Mononuclear cell (primary cell): Measurements from ENCODE around the gene WBP2. TPM values are rescaled to one million over a fixed set of nuclear protein-coding genes. Genes with fewer than 3 reads are reported as not detected.
"Not testable (repeated sequence)": the region's sequence is repeated elsewhere in the genome, so short reads cannot be mapped to it uniquely, and the experiment has no call there.

Experiments used
- H3K27me3 ChIP-seq: 2 replicates; pipeline ENCODE4 v1.6.0; 2011; ENCODE audit warnings: low read length, control low read depth; ENCODE audit not compliant: insufficient read depth
- H3K4me1 ChIP-seq: 2 replicates; pipeline ENCODE4 v1.5.1; 2011; ENCODE audit warnings: mild to moderate bottlenecking, low read length, control low read depth; ENCODE audit not compliant: insufficient read depth
- H3K4me3 ChIP-seq: 2 replicates; pipeline ENCODE4 v1.5.1; 2011; ENCODE audit warnings: mild to moderate bottlenecking, low read length, moderate library complexity
- H3K9me3 ChIP-seq: 2 replicates; pipeline ENCODE4 v1.5.1; 2011; ENCODE audit warnings: low read depth, mild to moderate bottlenecking, control low read depth, low read length
- total RNA-seq: library from RNA; depleted of rRNA; stranded (reverse); fragments of >200 nt; gene quantifications from one replicate; pipeline ENCODE4 v1.2.3, GENCODE V29; 2012

The WBP2 gene
- total RNA-seq, 1 donor: 30.5 TPM

DNA sequence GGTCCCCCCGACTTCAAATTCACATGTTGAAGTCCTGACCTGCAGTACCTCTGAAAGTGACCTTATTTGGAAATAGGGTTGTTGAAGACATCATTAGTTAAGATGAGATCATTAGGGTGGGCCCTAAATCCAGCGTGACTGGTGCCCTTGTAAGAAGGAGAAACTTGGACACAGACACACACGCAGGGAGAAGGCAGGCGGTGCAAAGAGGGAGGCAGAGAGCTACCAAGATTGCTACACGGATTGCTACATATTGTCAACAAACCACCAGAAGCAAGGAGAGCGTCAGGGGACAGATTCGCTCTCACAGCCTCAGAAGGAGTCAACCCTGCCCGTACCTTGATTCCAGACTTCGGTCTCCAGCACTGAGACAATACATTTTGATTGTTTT, 6.8 kb upstream of the WBP2 start:
- no peaks in the 10 kb centered on the region for H3K27me3 ChIP-seq
- H3K9me3 ChIP-seq: no peaks in the 10 kb centered on the region
- H3K4me1 ChIP-seq: peaks cover 53% of the 10 kb centered on the region
- H3K4me3 ChIP-seq: no peak overlapping the region

DNA sequence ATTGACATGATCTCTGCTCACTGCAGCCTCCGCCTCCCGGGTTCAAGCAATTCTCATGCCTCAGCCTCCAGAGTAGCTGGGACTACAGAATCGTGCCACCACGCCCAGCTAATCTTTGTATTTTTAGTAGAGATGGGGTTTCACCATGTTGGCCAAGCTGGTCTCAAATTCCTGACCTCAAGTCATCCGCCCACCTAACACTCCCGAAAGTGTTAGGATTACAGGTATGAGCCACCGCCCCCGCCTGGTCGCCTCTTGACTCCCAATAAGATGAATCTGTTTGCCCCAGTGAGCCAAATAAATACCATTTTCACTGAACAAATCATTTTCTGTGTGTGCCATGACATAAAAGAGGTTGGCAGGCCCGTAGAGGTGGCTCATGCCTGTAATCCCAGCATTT, 4.2 kb upstream of the WBP2 start:
- not testable (repeated sequence) for H3K4me3 ChIP-seq, H3K9me3 ChIP-seq, H3K27me3 ChIP-seq
- peaks cover 56% of the 10 kb centered on the region for H3K4me1 ChIP-seq

DNA sequence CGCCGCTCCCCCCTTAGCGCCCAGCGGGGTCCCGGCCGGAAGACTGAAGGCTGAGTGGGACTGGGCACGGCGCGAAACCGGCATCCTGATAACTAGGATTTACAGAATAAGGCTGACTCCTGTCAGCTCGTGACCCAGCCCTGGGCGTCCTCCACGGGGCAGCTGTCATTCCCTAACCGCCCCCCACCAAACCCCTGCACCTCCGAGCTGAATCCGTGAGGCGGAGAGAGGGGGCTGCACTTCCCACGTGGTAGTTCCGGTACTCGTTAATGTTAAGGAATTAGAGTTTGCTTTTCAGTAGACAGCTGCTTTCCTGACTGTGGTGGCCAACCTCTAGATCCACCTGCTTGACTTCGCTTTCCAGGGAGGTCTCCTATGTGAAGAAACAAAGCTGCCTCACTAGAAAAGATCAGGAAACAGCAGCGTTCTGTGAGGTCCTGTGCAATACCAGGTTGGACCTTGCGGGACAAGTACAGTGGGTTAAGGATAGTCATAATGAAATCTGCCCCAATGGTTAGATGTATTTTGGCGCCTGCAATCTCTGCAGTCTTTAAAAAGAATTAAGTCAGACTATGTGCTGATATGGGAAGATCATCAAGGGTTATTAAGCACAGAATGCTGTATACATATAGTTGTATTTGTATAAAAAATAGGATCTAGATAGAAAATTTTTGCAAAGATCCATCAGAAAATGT, 1.1 kb upstream of the WBP2 start:
- no peaks in the 10 kb centered on the region for H3K27me3 ChIP-seq
- peak overlapping the region; percentile 85 for H3K4me3 ChIP-seq
- no peaks in the 10 kb centered on the region for H3K9me3 ChIP-seq
- H3K4me1 ChIP-seq: peaks cover 61% of the 10 kb centered on the region

- Histone ChIP-seq H3K4me1 (peaks cover 56% of the 10 kb centered on the region), H3K4me3 (peak overlapping the region; percentile 85), H3K9me3 (no peaks in the 10 kb centered on the region), H3K27me3 (no peaks in the 10 kb centered on the region)
Observed at GRCh38 chr17:75854881-75855309, 240 bp downstream of the WBP2 start.

DNA sequence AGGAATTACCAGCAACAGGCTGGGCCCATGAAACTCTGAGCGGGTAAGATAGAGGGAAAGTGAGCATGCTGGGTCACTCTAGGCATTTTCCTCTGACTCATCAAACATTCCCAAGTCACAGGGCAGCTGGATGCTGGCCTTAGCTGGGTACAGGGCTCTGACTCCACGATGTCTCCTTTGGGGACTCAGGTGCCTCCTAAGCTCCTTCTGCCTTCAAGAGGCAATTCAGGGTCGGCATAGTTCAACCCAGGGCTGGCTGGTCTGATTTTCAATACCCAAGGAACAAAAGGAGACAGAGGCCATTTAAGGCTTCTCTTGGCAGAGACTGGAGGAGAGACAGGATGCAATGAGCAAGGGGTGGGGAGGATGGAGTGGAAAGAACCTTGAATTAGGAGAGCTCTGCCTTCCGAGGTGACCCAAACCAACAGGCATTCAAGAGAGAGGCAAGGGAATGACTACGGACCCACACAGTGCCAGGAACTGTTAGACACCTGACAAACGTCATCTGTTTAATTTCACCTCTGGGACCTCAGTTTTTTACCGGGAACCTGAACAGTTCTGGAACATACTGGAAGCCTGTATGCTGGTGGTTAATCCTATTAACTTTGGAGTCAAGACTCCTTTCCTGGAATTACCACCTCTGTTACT, 910 bp downstream of the WBP2 start:
- Histone ChIP-seq H3K4me1 (peaks cover 49% of the 10 kb centered on the region), H3K4me3 (peak overlapping the region; percentile 85), H3K27me3 (no peaks in the 10 kb centered on the region), H3K9me3 (no peaks in the 10 kb centered on the region)

DNA sequence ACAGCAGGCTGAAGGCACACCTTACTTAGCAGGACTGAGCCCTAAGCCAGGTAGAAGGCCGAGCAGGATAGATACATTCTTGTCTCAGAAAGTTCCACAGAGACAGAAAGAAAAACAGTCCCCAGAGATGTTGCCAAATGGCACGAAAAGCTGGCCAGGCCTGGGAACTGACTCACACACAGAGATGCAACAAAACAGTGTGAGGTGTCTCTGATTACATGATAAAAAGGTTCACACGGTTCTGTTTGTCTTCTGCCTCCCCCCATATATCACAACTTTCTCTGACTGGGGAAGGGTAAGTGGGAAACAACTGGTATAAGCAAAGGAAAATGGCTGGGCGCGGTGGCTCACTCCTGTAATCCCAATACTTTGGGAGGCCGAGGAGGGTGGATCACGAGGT, 1.7 kb downstream of the WBP2 start:
- no peaks in the 10 kb centered on the region for H3K27me3 ChIP-seq
- H3K9me3 ChIP-seq: no peaks in the 10 kb centered on the region
- peaks cover 43% of the 10 kb centered on the region for H3K4me1 ChIP-seq
- no peak overlapping the region for H3K4me3 ChIP-seq

DNA sequence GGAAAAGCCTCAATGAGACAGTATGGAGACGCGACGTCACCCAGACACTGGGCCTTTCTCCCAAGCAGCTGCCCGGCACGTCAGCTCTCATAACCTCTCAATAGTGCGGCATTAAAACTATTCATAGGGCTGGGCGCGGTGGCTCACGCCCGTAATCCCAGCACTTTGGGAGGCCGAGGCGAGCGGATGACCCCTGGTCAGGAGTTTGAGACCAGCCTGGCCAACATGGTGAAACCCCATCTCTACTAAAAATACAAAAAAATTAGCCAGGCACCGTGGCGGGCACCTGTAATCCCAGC, 3.5 kb downstream of the WBP2 start:
- H3K4me1 ChIP-seq: peaks cover 30% of the 10 kb centered on the region
- not testable (repeated sequence) for H3K9me3 ChIP-seq, H3K4me3 ChIP-seq, H3K27me3 ChIP-seq

- Histone ChIP-seq H3K27me3 (no peaks in the 10 kb centered on the region), H3K9me3 (no peaks in the 10 kb centered on the region), H3K4me3 (no peak overlapping the region), H3K4me1 (peaks cover 27% of the 10 kb centered on the region)
Observed at GRCh38 chr17:75850928-75851692, 4.0 kb downstream of the WBP2 start.

DNA sequence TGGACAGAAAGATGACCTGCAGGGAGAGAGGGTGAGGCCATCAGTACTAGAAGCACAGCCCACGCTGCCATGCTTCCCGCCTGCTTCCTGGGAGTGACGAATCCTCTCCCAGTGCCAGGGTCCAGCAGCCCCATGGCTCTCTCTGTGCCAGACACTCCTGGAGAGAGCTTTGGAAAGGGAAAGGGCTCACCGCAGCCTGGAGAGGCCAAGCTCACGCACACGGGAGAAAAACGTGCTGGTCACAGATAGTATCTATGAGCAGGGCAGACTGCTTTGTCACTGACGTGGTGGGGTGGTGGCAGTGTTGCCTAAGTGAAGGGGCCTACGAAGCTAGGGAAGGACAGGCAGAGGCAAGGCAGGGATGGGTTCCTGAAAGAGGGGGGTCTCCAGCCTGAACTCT, 5.4 kb downstream of the WBP2 start:
- no peaks in the 10 kb centered on the region for H3K9me3 ChIP-seq
- no peaks in the 10 kb centered on the region for H3K27me3 ChIP-seq
- peaks cover 39% of the 10 kb centered on the region for H3K4me1 ChIP-seq
- H3K4me3 ChIP-seq: no peak overlapping the region

DNA sequence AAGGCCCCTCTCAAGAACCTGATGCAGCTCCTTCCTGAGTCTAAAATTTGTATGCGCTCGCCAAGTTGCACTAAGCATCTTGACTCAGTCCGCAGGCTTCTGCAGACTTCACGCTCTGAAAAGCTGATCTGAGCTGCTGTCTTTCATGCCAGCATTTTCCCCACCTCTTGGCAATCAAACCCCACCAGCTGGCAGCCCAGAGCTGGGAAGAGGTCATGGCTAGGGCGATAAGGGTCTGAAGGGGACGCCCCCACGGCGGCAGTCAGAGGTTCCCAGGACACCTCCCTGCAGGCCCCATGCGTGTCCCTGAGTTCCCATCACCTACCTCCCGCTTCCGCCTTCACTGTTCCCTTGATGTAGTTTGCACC, 5.9 kb downstream of the WBP2 start:
- Histone ChIP-seq H3K9me3 (no peaks in the 10 kb centered on the region), H3K4me1 (peaks cover 36% of the 10 kb centered on the region), H3K4me3 (no peak overlapping the region), H3K27me3 (no peaks in the 10 kb centered on the region)

DNA sequence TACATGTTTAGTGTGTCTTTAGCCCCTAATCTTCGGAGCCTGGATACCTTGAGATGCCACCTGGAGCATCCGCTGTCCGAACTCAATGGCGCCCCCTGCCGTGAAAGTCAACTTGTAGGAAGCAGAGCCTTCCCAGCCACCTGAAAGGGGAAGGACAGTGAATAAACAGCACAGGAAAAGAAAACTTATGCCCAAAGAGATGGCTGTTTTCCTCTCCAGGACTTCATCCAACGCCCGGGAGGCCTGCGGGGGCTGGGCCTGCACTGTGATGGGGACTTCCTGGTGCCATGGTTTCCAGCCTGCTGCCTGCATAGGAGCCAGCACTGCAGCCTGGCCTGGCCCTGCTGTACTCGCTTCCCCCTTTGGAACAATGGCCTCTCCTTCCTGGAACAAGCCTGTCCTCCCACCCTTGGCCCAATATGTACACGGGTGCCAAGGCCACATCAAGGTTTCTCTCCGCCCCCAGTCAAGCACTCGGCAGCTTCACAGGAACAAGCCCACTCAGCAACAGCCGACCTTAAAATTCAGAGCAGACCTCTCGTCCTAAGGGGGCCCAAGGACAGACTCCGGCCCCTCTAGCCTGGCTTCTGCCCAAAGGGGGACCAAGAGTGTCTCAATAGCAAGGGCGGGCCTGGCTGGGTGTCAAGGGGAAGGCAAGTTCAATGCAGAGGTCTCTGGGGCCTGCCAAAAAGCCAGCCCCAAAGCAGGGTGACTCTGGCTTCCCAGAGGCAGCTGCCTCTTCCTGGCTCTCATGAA, 6.4 kb downstream of the WBP2 start:
- Histone ChIP-seq H3K4me3 (no peak overlapping the region), H3K4me1 (peaks cover 30% of the 10 kb centered on the region), H3K9me3 (no peaks in the 10 kb centered on the region), H3K27me3 (no peaks in the 10 kb centered on the region)

DNA sequence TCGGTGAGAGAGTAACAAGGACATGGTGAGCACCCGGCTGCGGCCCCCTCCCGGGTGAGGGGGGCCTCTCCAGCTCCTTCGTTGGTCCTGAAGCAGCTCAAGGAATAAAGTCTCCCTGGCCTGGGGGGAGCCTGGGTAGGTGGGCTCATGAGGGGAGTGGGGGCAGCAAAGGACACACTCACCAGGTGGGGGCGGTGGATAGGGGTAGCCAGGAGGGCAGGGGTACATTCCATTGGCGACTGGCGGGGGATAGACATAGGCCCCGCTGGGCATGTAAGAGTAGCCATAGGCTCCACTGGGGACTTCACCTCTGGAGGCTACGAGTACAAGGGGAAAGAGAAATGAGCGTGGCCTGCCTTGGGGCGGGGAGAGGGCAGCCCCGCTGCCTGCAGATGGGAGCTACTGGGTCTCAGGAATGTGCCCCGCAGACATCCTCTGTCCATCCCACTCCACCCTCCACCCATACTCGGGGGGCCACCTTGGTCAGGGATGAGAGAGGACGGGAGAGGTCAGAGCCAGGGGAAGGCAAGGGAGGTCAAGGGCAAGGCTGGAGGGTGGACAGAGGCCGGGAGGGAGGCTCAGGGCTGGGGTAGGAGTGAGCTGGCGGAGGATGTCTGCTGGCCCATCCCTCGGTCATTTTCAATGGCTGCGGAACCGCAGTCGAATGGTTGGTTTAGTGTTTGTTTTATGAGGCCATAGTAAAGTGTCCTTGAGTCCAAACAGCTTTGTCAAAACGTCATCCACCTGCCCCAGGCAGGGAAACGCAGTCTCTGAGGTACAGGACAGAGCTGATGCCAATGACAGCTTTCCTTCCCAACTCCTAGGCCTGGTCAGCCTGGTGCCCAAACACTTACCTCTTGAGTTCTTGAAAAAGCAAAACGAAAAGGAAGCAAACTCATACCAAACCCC, 7.3 kb downstream of the WBP2 start:
- Histone ChIP-seq H3K4me1 (peaks cover 27% of the 10 kb centered on the region), H3K9me3 (no peaks in the 10 kb centered on the region), H3K4me3 (no peak overlapping the region), H3K27me3 (no peaks in the 10 kb centered on the region)

- Histone ChIP-seq H3K4me1 (peaks cover 36% of the 10 kb centered on the region), H3K4me3 (no peak overlapping the region), H3K9me3 (no peaks in the 10 kb centered on the region), H3K27me3 (no peaks in the 10 kb centered on the region)
Observed at GRCh38 chr17:75846692-75847613, 8.2 kb downstream of the WBP2 start.
